Progenitor cell of endocrine pancreas (in vitro differentiated cells): ENCODE measurements around the gene ADCK2. TPM values are rescaled to one million over a fixed set of nuclear protein-coding genes. Genes with fewer than 3 reads are reported as not detected.
"Not testable (repeated sequence)": the region's sequence is repeated elsewhere in the genome, so short reads cannot be mapped to it uniquely, and the experiment has no call there.

ENCODE experiments used
- DNase-seq: peaks from one replicate; pipeline ENCODE4 v3.0.0; 2021; ENCODE audit warnings: low spot score; ENCODE audit not compliant: unreplicated experiment
- H3K27ac Mint-ChIP-seq: 2 replicates; pipeline ENCODE4 v1.8.0; 2021; ENCODE audit warnings: mild to moderate bottlenecking, moderate library complexity, mixed read lengths
- H3K27me3 Mint-ChIP-seq: 2 replicates; pipeline ENCODE4 v1.8.0; 2021; ENCODE audit warnings: mixed read lengths
- H3K36me3 Mint-ChIP-seq: 2 replicates; pipeline ENCODE4 v1.8.0; 2022; ENCODE audit warnings: mixed read lengths; ENCODE audit not compliant: insufficient read depth
- H3K4me1 Mint-ChIP-seq: 2 replicates; pipeline ENCODE4 v1.8.0; 2021; ENCODE audit warnings: low read depth, mixed read lengths
- H3K4me3 Mint-ChIP-seq: 2 replicates; pipeline ENCODE4 v1.8.0; 2021; ENCODE audit warnings: low read depth, mild to moderate bottlenecking, moderate library complexity, mixed read lengths
- H3K9me3 Mint-ChIP-seq: 2 replicates; pipeline ENCODE4 v1.8.0; 2021; ENCODE audit warnings: low read depth, mixed read lengths
- total RNA-seq: library from RNA; stranded (reverse); gene quantifications from 2 replicates; pipeline ENCODE4 v1.2.1, GENCODE V29; 2021
- TF ChIP-seq, protein P1 (sequence below): fragments of 200-600 bp; sonication (generic); IDR thresholded peaks from one replicate; pipeline ENCODE4 v1.5.0; 2021; ENCODE audit warnings: antibody characterized with exemption, mild to moderate bottlenecking; ENCODE audit not compliant: unreplicated experiment

The ADCK2 gene
- total RNA-seq, 1 donor from 2014 or later = 21.9 TPM

DNA sequence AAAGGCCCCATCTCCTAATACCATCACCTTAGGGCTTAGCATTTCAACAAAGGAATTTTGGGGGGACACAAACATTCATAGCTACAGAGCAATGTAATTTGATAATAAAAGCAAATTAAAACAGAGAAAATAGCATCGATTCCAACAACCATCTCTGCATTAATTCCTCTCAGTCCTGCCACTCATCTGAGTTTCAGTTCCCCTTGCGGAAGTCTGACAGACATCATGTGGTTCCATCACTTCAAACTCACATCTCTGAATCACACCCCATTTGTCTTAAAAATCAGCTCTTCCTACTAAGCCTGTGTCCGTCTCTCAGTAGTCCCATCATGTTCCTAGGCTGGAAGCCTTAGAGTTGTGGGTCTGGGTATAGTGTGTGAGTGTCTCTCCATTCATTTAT is 3.6 kb downstream of the ADCK2 start:
- no peaks in the 10 kb centered on the region for H3K9me3 Mint-ChIP-seq
- TF ChIP-seq, protein P1, sequence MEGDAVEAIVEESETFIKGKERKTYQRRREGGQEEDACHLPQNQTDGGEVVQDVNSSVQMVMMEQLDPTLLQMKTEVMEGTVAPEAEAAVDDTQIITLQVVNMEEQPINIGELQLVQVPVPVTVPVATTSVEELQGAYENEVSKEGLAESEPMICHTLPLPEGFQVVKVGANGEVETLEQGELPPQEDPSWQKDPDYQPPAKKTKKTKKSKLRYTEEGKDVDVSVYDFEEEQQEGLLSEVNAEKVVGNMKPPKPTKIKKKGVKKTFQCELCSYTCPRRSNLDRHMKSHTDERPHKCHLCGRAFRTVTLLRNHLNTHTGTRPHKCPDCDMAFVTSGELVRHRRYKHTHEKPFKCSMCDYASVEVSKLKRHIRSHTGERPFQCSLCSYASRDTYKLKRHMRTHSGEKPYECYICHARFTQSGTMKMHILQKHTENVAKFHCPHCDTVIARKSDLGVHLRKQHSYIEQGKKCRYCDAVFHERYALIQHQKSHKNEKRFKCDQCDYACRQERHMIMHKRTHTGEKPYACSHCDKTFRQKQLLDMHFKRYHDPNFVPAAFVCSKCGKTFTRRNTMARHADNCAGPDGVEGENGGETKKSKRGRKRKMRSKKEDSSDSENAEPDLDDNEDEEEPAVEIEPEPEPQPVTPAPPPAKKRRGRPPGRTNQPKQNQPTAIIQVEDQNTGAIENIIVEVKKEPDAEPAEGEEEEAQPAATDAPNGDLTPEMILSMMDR = no peak
- H3K27me3 Mint-ChIP-seq = no peaks in the 10 kb centered on the region
- H3K27ac Mint-ChIP-seq = no peak overlapping the region
- H3K4me1 Mint-ChIP-seq = peaks cover 11% of the 10 kb centered on the region
- no peak for DNase-seq
- H3K36me3 Mint-ChIP-seq = peaks cover 23% of the 10 kb centered on the region
- H3K4me3 Mint-ChIP-seq = no peak overlapping the region

DNA sequence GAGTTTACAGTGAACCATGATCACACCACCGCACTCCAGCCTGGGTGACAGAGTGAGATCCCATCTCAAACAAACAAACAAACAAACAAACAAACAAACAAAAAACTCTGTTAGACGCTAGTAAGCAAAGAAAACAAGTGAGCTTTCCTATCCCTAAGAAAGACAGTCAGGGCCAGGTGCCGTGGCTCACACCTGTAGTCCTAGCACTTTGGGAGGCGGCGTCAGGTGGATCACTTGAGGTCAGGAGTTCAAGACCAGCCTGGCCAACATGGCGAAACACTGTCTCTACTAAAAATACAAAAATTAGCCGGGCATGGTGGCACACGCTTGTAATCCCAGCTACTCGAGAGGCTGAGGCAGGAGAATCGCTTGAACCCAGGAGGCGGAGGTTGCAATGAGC is 4.2 kb downstream of the ADCK2 start:
- H3K4me3 Mint-ChIP-seq = not testable (repeated sequence)

DNA sequence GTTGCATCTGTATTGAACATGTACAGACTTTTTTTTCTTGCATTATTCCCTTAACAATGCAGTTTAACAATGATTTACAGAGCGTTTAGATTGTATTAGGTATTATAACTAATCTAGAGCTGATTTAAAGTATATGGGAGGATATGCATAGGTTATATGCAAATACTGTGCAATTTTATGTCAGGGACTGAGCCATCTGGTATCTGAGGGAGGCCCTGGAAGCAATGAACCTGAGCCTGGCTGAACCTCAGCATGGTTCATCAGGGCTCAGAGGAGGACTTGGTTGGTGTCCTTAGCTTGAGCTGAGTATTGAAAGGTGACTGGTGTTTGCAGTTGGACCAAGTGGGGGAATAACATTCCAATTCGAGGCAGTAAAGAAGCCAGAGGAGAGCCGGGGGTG is 4.8 kb downstream of the ADCK2 start:
- Mint-ChIP-seq H3K27ac (no peak overlapping the region), H3K4me1 (peaks cover 7% of the 10 kb centered on the region), H3K4me3 (no peak overlapping the region), H3K9me3 (no peaks in the 10 kb centered on the region), H3K36me3 (peaks cover 26% of the 10 kb centered on the region), H3K27me3 (no peaks in the 10 kb centered on the region)
- no peak for DNase-seq
- TF ChIP-seq, protein P1 = no peak

More for the DNA sequence above, 4.2 kb downstream of the ADCK2 start:
- H3K9me3 Mint-ChIP-seq, DNase-seq, H3K27ac Mint-ChIP-seq, H3K27me3 Mint-ChIP-seq: not testable (repeated sequence)
- Mint-ChIP-seq H3K4me1 (peaks cover 11% of the 10 kb centered on the region), H3K36me3 (peaks cover 23% of the 10 kb centered on the region)

DNA sequence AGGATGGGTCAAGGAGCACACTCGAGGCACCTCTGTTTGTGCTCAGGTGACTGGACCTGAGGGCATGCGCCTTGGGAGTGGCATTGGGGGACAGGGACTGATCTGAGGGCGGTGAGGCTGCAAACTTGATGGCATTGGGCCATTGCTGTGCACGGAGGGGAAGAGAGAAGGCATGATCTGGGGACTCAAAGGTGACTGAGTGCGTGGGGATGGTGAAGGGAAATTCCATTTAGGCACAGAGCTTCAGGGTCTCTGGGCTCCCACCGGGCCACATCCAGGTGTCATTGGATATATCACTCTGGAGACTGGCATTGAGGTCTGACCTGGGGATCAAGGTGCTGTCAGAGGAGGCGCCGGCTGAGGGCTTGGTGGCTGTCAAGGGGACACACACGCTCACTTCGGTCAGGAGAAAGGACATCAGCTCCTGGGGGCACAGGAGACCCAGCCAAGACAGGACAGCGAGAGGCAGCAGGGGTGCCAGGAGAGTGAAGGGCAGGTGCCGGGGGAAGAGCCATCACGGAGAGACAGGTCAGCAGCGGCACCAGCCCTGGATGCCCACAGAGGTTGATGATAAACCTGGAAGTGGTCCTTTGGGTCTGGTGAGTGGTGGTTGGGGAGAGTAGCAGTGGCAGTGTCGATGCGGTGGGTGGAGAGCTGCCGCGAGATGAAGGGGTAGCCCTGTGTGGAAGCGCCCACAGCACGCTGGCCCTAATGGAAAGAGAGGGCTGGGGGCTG is 5.5 kb downstream of the ADCK2 start:
- H3K36me3 Mint-ChIP-seq = peaks cover 26% of the 10 kb centered on the region
- peaks cover 7% of the 10 kb centered on the region for H3K4me1 Mint-ChIP-seq
- DNase-seq = no peak
- peak overlapping the region; percentile 26 for H3K27ac Mint-ChIP-seq
- TF ChIP-seq, protein P1 = no peak
- no peak overlapping the region for H3K4me3 Mint-ChIP-seq
- no peaks in the 10 kb centered on the region for H3K27me3 Mint-ChIP-seq
- H3K9me3 Mint-ChIP-seq = no peaks in the 10 kb centered on the region

DNA sequence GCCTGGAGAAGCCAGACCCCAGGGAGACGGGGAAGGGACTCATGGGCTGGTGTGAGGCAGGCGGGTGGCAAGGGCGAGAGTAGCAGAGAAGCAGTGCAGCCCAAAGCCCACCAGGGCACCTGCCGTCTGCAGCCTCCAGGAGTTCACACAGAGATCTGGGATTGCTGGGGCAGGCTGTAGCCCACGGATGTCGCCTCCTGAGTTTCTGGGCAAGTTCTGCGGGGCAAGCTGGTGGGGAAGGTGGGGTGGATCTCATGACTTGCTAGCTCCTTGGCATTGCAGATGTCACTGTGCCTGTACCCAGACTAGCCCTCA is 6.0 kb downstream of the ADCK2 start:
- TF ChIP-seq, protein P1 = no peak
- Mint-ChIP-seq H3K4me3 (no peak overlapping the region), H3K36me3 (peaks cover 26% of the 10 kb centered on the region), H3K4me1 (peaks cover 7% of the 10 kb centered on the region), H3K27ac (no peak overlapping the region), H3K9me3 (no peaks in the 10 kb centered on the region), H3K27me3 (no peaks in the 10 kb centered on the region)
- DNase-seq = no peak

DNA sequence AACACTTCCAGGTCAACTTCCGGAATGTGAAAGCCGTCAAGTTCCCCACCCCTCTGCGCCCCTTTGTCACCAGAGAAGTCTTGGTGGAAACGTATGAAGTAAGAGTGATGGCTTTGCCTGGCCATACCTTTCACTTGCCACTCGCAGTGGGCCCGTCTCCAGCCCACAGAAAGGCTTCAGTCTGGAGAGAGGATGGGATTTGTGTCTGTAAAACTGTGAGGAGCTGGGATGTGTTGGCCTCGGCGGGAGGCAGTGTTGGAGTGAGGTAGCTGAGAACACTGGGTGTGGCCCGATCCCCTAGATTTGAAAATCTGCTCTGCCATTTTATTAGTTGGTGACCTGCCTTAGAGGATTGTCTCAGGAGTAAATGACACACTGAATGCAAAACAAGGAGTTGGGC is 6.4 kb downstream of the ADCK2 start:
- H3K27ac Mint-ChIP-seq = no peak overlapping the region
- H3K9me3 Mint-ChIP-seq = no peaks in the 10 kb centered on the region
- no peak for DNase-seq
- H3K36me3 Mint-ChIP-seq = peaks cover 26% of the 10 kb centered on the region
- peaks cover 8% of the 10 kb centered on the region for H3K4me1 Mint-ChIP-seq
- no peak overlapping the region for H3K4me3 Mint-ChIP-seq
- no peaks in the 10 kb centered on the region for H3K27me3 Mint-ChIP-seq
- TF ChIP-seq, protein P1 = no peak
